GM18951 (cell line): ENCODE data around the gene TTC7B.
"Not testable (repeated sequence)": the region's sequence is repeated elsewhere in the genome, so short reads cannot be mapped to it uniquely, and the experiment has no call there.

ENCODE experiments used
- POLR2A ChIP-seq: IDR thresholded peaks from 4 replicates; pipeline ENCODE4 v1.6.1; 2011; ENCODE audit warnings: mild to moderate bottlenecking; ENCODE audit not compliant: insufficient read length, insufficient read depth; ENCODE audit errors: extremely low read depth
- in situ Hi-C: fragments of 300-500 bp; cut with MboI; formaldehyde crosslinking; loops from one replicate; pipeline ENCODE4 v1.12.0; 2022; ENCODE audit warnings: low sequenced_read_pairs, mixed read lengths, inconsistent platforms; ENCODE audit not compliant: unreplicated experiment

TTC7B gene

DNA sequence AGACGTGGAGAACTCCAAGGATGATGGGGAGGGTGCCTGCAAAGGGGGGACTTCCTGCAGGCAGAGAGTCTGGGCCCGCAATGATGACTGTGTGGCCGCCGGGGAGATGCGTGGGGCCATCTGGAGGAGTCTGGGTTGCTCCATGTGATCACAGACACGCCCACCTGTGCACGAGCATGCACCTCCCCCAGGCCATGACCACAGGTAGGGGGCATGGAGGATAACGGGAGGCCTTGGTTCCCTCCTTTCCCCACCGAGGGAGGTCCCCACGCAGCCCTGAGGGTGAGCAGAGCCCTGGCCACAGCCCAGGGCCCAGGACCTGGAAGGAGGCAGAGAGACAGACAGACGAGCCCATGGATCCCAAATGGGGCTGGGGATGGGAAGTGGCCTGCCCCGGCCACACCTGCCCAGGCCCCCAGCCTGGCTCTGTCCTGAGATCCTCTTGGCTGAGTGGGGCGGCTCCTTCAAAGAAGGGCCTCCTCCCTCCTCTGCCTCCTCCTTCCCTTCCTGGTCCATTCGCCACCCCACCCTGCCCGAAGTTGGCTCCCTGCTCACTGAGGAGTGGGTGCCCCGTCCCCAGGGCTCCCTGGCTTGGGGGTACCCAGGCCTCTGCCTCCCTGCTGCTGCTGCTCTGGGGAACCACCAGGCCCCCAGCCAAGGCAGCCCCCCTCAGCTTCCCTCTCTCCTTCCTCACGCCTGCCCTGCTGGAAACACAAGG is 281.2 kb downstream of the TTC7B start:
- TF ChIP-seq POLR2A = no peak
- in situ Hi-C loops = no loop called here

GRCh38 chr14:90534091-90534837 is 282.0 kb downstream of the TTC7B start:
- no peak for TF ChIP-seq POLR2A
- in situ Hi-C loops = no loop called here

- in situ Hi-C loops = no loop called here
- TF ChIP-seq POLR2A = no peak
These were observed 282.6 kb downstream of the TTC7B start for GRCh38 chr14:90533591-90534021.

- no peak for TF ChIP-seq POLR2A
- in situ Hi-C loops = no loop called here
These were observed 283.3 kb downstream of the TTC7B start for GRCh38 chr14:90532826-90533525.

DNA sequence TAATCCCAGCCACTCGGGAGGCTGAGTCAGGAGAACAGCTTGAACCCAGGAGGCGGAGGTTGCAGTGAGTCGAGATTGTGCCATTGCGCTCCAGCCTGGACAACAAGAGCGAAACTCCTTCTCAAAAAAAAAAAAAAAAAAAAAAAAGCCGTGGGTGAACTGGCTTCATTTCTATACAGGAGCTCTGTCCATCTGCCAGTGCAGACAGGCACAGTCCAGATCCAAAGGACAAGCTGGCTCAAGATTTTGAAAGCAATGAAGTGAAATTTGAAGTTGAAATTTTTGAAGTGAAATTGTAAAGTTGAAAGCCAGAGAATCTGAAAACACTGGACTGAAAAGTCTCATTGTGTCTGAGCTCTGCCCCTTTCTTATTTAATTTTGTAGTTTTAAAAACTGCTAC is 284.7 kb downstream of the TTC7B start:
- no peak for TF ChIP-seq POLR2A
- in situ Hi-C loops = no loop called here

- in situ Hi-C loops = no loop called here
- no peak for TF ChIP-seq POLR2A
These were observed 285.7 kb downstream of the TTC7B start for GRCh38 chr14:90530523-90530922.

GRCh38 chr14:90527978-90528377 is 288.3 kb downstream of the TTC7B start:
- TF ChIP-seq POLR2A = no peak
- in situ Hi-C loops = no loop called here

DNA sequence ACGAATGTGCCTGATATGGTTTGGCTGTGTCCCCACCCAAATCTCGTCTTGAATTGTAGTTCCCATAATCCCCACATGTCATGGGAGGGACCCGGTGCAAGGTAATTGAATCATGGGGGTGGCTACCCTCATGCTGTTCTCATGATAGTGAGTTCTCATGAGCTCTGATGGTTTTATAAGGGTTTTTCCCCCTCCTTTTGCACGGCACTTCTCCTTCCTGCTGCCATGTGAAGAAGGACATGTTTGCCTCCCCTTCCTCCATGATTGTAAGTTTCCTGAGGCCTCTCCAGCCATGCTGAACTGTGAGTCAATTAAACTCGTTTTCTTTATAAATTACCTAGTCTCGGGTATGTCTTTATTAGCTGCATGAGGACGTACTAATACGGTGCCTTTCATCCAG is 289.7 kb downstream of the TTC7B start:
- in situ Hi-C loops = not testable (repeated sequence)

DNA sequence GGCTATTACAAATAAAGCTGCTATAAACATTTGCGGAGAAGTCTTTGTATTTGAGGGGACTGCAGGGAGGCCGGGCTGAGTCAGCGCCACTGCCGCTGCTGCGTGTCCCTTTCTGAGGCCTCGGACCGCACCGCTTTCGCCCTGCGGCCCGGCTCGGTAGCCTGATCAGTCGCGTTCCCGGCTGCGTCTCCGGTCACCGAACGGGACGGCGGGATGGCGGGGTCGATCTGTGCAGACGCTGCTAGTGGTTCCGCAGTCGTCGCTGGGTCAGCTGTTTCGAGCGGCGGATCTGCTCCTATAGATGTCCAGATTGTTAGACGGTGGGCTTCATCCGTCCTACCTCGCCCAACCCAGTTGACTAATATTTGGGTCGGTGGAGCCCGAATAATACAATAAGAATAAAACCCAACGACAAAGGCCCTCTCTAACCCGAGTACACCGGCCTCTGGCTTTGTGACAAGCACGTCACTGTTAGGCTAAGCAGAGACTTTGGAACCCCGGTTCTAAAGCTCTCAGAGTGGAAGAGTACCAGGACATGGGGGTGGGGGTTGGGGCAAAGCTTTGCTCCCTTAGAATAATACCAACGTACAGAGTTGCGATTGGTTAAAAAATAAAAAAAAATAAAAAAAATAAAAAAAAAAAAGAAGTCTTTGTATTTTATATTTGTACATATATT is 290.7 kb downstream of the TTC7B start:
- in situ Hi-C loops = not testable (repeated sequence)

GRCh38 chr14:90523961-90524875 is 292.0 kb downstream of the TTC7B start:
- in situ Hi-C loops = no loop called here

GRCh38 chr14:90523544-90523943 is 292.7 kb downstream of the TTC7B start:
- no peak for TF ChIP-seq POLR2A

More at GRCh38 chr14:90523961-90524875, 292.0 kb downstream of the TTC7B start:
- TF ChIP-seq POLR2A = no peak

DNA sequence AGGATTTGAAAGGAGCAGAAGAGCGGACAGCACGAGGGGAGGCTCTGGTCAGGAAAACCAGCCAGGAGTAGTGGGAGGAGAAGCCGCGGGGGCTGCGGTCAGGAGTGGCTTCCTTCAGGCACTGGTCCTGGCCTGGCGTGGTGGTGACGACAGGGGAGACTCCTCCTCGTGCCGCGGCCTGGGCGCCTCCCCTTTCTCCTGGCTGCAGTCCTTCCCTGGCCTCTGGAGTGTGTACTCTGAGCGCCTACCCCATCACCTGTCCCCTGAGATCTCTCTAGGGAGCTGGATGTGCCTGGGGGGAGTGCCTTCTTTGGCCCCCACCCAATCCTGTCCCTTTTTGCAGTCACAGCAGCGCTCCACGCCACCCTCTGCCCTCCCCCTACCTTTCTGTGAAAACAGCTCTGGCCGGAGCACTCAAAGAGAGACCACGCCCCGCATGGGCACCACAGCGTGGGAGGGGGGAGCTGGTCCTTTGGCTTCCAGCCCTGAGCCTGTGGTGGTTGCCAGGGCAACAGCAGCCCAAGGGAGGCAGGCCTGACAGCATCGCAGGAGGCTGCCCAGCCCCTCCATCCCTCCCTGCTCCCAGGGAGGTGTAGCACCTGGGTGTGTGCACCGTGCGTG is 293.5 kb downstream of the TTC7B start:
- in situ Hi-C loops = no loop called here
- no peak for TF ChIP-seq POLR2A

More at GRCh38 chr14:90523544-90523943, 292.7 kb downstream of the TTC7B start:
- in situ Hi-C loops = no loop called here
